Panc1 (cell line): Measurements from ENCODE around the gene LRP1B. TPM values are rescaled to one million over a fixed set of nuclear protein-coding genes. Genes with fewer than 3 reads are reported as not detected.

Experiments
- ATAC-seq: fragments of 200-7000 bp; cut with Tn5 transposase; 2 replicates; pipeline ENCODE4 v1.9.1; 2020; ENCODE audit warnings: mild to moderate bottlenecking, moderate library complexity
- BruUV-seq: library from RNA; stranded (reverse); fragments of 400-500 nt; replicated peaks from 2 replicates; lab custom pipeline; 2021; lab: Mats Ljungman, UMichigan
- CTCF ChIA-PET: fragments of 300-600 bp; sonication (Branson Sonifier 250); formaldehyde crosslinking; loops from one replicate; lab custom pipeline; 2022; ENCODE audit warnings: antibody characterized with exemption; lab: Charles Lee
- POLR2A ChIA-PET: fragments of 300-600 bp; sonication (Branson Sonifier 250); formaldehyde crosslinking; loops from one replicate; lab custom pipeline; 2022; ENCODE audit warnings: antibody characterized with exemption; lab: Charles Lee
- DNase-seq: peaks from one replicate; pipeline ENCODE4 v3.0.0-alpha.2; 2010; ENCODE audit warnings: low read depth, low spot score
- H3K27ac ChIP-seq: 2 replicates; pipeline ENCODE4 v1.5.1; 2011; ENCODE audit warnings: mild to moderate bottlenecking, low read length, inconsistent platforms
- H3K27me3 ChIP-seq: fragments of 200-500 bp; sonication (Bioruptor generic); 2 replicates; pipeline ENCODE4 v1.6.0; 2014; ENCODE audit warnings: low read length, inconsistent platforms; ENCODE audit not compliant: control insufficient read depth, insufficient read depth
- H3K36me3 ChIP-seq: fragments of 200-500 bp; sonication (Bioruptor generic); 2 replicates; pipeline ENCODE4 v1.5.1; 2014; ENCODE audit warnings: inconsistent platforms, mild to moderate bottlenecking, low read length, moderate library complexity; ENCODE audit not compliant: control insufficient read depth, insufficient read depth
- H3K4me1 ChIP-seq: 2 replicates; pipeline ENCODE4 v1.5.1; 2011; ENCODE audit warnings: inconsistent platforms, mild to moderate bottlenecking, low read length, moderate library complexity; ENCODE audit not compliant: control insufficient read depth, insufficient read depth
- H3K4me3 ChIP-seq, 2 experiments: 2 replicates each; pipeline ENCODE4 v1.5.1; 2011 to 2012; ENCODE audit warnings: low read depth in 2 of 2, low read length in 2 of 2, mild to moderate bottlenecking in 2 of 2, inconsistent platforms in 1 of 2, moderate library complexity in 1 of 2
- H3K9me3 ChIP-seq: fragments of 200-500 bp; sonication (Bioruptor generic); 2 replicates; pipeline ENCODE4 v1.5.1; 2014; ENCODE audit warnings: low read depth, mild to moderate bottlenecking, inconsistent platforms, low read length, moderate library complexity; ENCODE audit not compliant: control insufficient read depth, insufficient read depth
- CTCF ChIP-seq: fragments of 450-650 bp; IDR thresholded peaks from 2 replicates; pipeline ENCODE4 v1.5.1; 2017; ENCODE audit warnings: mild to moderate bottlenecking
- POLR2AphosphoS5 ChIP-seq: IDR thresholded peaks from 2 replicates; pipeline ENCODE4 v1.6.1; 2012; ENCODE audit warnings: mild to moderate bottlenecking, low read depth, low read length, moderate library complexity
- REST ChIP-seq, 2 experiments: IDR thresholded peaks; 2 replicates each; pipeline ENCODE4 v1.6.1; 2011 to 2012; ENCODE audit warnings: low read depth in 2 of 2, control low read depth in 1 of 2, low read length in 1 of 2, mild to moderate bottlenecking in 1 of 2, moderate library complexity in 1 of 2; ENCODE audit not compliant: insufficient read depth in 1 of 2
- SIN3A ChIP-seq: IDR thresholded peaks from 2 replicates; pipeline ENCODE4 v1.6.1; 2012; ENCODE audit warnings: low read depth, mild to moderate bottlenecking, low read length, moderate library complexity, borderline replicate concordance; ENCODE audit not compliant: insufficient read depth
- TCF7L2 ChIP-seq: IDR thresholded peaks from 2 replicates; pipeline ENCODE4 v1.6.1; 2011; ENCODE audit warnings: mild to moderate bottlenecking, low read depth, low read length, inconsistent platforms
- in situ Hi-C: cut with HindIII; loops from 2 replicates; pipeline ENCODE4 v1.10.0; 2016; ENCODE audit warnings: low sequenced_read_pairs, low pct_unique_long_range_greater_than_20kb
- intact Hi-C: fragments of 100-400 bp; cut with micrococcal nuclease; formaldehyde crosslinking; loops from one replicate; pipeline ENCODE4 v1.10.0; 2022; ENCODE audit not compliant: unreplicated experiment
- total RNA-seq: library from RNA; stranded (reverse); gene quantifications from one replicate; pipeline ENCODE4 v1.2.1, GENCODE V29; 2021; ENCODE audit not compliant: unreplicated experiment

LRP1B gene
- total RNA-seq, 1 experiment from 2014 or later, result 0.54 TPM

GRCh38 chr2:140988597-140988996 is 1142.2 kb downstream of the LRP1B start:
- no TSS peak for BruUV-seq
- Histone ChIP-seq H3K4me3 (no peak overlapping the region), H3K36me3 (no peaks in the 10 kb centered on the region), H3K27me3 (no peaks in the 10 kb centered on the region), H3K4me1 (no peaks in the 10 kb centered on the region; the same call in 1 of the 2 replicates), H3K27ac (no peak overlapping the region), H3K9me3 (no peaks in the 10 kb centered on the region)
- intact Hi-C loops, result no loop called here
- TF ChIP-seq TCF7L2, result no peak
- no peak for TF ChIP-seq CTCF
- TF ChIP-seq REST (IDR thresholded peaks at IDR 0.05; ENCODE audit: insufficient read depth in 1 of 2, low read depth in 2 of 2, low read length in 1 of 2), result no peak
- TF ChIP-seq SIN3A, result no peak
- no peak for TF ChIP-seq POLR2AphosphoS5
- DNase-seq (no peak), ATAC-seq (no peak)
- in situ Hi-C loops, result no loop called here
- ChIA-PET POLR2A (no interaction called here), CTCF (no interaction called here)

- Histone ChIP-seq H3K36me3 (no peaks in the 10 kb centered on the region), H3K27ac (no peak overlapping the region), H3K9me3 (no peaks in the 10 kb centered on the region), H3K27me3 (no peaks in the 10 kb centered on the region), H3K4me1 (no peaks in the 10 kb centered on the region; the same call in 1 of the 2 replicates), H3K4me3 (no peak overlapping the region)
- no peak for DNase-seq
- CTCF ChIA-PET, result no interaction called here
- TF ChIP-seq CTCF (no peak), POLR2AphosphoS5 (no peak), REST (IDR thresholded peaks at IDR 0.05; ENCODE audit: insufficient read depth in 1 of 2, low read depth in 2 of 2, low read length in 1 of 2) (no peak), SIN3A (no peak), TCF7L2 (no peak)
- no TSS peak for BruUV-seq
- in situ Hi-C loops (no loop called here), intact Hi-C loops (no loop called here)
- POLR2A ChIA-PET, result no interaction called here
- no peak for ATAC-seq
Observed at GRCh38 chr2:140986456-140986855, 1144.4 kb downstream of the LRP1B start.
